Left ventricle myocardium inferior (tissue), 1 donor: ENCODE data around the gene SEL1L. TPM values are rescaled to one million over a fixed set of nuclear protein-coding genes. Genes with fewer than 3 reads are reported as not detected.
"Not testable (repeated sequence)": the region's sequence is repeated elsewhere in the genome, so short reads cannot be mapped to it uniquely, and the experiment has no call there.

Experiments used
- DNase-seq: peaks from one replicate; pipeline ENCODE4 v3.0.0-alpha.2; 2020
- H3K27ac ChIP-seq: fragments of 200-600 bp; replicated peaks from 2 replicates; pipeline ENCODE4 v1.8.0; 2021
- H3K27me3 ChIP-seq: fragments of 200-600 bp; 2 replicates; pipeline ENCODE4 v1.8.0; 2021; ENCODE audit warnings: low read depth
- H3K36me3 ChIP-seq: fragments of 200-600 bp; 2 replicates; pipeline ENCODE4 v1.8.0; 2021
- H3K4me1 ChIP-seq: fragments of 200-600 bp; 2 replicates; pipeline ENCODE4 v1.8.0; 2021
- H3K4me3 ChIP-seq: fragments of 200-600 bp; 2 replicates; pipeline ENCODE4 v1.8.0; 2021; ENCODE audit warnings: mild to moderate bottlenecking, moderate library complexity
- H3K9me3 ChIP-seq: fragments of 200-600 bp; replicated peaks from 2 replicates; pipeline ENCODE4 v1.8.0; 2021
- intact Hi-C: fragments of 100-400 bp; cut with micrococcal nuclease; formaldehyde crosslinking; loops from one replicate; pipeline ENCODE4 v1.11.0; 2022
- total RNA-seq: library from RNA; stranded (reverse); fragmentation: NEBNext Ultra II Directional; extraction: Animal tissue kit (Norgen Biotek cat#: 25700); gene quantifications from one replicate; pipeline ENCODE4 v1.2.1, GENCODE V29; 2021
- TF ChIP-seq, protein P1 (sequence below): fragments of 200-600 bp; IDR thresholded peaks from 2 replicates; pipeline ENCODE4 v1.8.0; 2021; ENCODE audit warnings: antibody characterized with exemption, mild to moderate bottlenecking, borderline replicate concordance
- donor health status: DM: no; HTN: yes; CAD: no; lungs with severe emphysema.

The SEL1L gene
- total RNA-seq, 1 donor from 2014 or later: 54.4 TPM

- TF ChIP-seq, protein P1, sequence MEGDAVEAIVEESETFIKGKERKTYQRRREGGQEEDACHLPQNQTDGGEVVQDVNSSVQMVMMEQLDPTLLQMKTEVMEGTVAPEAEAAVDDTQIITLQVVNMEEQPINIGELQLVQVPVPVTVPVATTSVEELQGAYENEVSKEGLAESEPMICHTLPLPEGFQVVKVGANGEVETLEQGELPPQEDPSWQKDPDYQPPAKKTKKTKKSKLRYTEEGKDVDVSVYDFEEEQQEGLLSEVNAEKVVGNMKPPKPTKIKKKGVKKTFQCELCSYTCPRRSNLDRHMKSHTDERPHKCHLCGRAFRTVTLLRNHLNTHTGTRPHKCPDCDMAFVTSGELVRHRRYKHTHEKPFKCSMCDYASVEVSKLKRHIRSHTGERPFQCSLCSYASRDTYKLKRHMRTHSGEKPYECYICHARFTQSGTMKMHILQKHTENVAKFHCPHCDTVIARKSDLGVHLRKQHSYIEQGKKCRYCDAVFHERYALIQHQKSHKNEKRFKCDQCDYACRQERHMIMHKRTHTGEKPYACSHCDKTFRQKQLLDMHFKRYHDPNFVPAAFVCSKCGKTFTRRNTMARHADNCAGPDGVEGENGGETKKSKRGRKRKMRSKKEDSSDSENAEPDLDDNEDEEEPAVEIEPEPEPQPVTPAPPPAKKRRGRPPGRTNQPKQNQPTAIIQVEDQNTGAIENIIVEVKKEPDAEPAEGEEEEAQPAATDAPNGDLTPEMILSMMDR: no peak
- Histone ChIP-seq H3K9me3 (peaks cover 14% of the 10 kb centered on the region), H3K36me3 (peaks cover 34% of the 10 kb centered on the region), H3K27ac (peak overlapping the region; percentile 73), H3K4me1 (peaks cover 56% of the 10 kb centered on the region), H3K4me3 (no peak overlapping the region), H3K27me3 (no peaks in the 10 kb centered on the region)
- intact Hi-C loops: no loop called here
- DNase-seq: peak; percentile 56
Observed at GRCh38 chr14:81517798-81518398, 15.8 kb downstream of the SEL1L start.

DNA sequence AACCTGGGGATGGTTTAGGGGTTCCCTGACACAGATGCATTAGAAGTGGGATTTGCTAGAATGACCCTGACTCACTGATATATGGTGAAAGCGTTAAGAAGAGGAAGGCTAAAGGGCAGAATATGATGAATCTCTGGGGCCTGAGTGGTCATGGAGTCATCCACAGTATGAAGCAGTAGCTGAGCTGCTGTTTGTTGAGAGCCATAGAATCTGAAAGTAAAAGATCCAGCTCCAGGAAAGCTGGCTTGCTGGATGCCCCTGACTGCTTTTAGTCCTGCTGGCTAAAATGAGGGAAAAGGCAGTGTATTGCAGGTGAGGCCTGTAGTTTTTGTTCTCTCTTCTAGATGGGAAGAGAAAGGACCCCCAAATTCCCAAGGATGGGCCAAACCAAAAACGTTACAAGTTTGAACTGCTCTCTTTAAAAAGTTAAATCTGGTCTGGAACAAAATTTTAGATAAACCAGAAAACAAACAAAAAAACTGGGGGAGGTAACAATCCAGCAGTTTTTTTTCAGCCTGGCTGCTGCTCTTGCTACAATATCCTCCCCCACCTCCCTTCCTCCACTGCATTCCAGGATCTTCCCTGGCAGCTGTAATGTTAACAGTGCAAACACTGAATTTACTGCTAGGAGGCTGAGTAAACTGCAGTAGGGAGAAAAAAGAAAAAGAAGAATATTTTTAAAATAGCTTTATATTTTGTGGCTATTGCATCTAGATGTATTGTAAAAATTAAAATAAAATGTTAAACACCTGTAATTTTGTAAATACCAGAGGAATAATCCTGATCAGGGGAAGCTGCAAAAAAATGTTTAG, 16.5 kb downstream of the SEL1L start:
- peaks cover 28% of the 10 kb centered on the region for H3K36me3 ChIP-seq
- intact Hi-C loops: no loop called here
- H3K27me3 ChIP-seq: no peaks in the 10 kb centered on the region
- DNase-seq: no peak
- peaks cover 63% of the 10 kb centered on the region for H3K4me1 ChIP-seq
- no peak overlapping the region for H3K4me3 ChIP-seq
- peaks cover 14% of the 10 kb centered on the region for H3K9me3 ChIP-seq
- H3K27ac ChIP-seq: peak overlapping the region; percentile 73
- TF ChIP-seq, protein P1: no peak

GRCh38 chr14:81515927-81516326, 17.7 kb downstream of the SEL1L start:
- H3K36me3 ChIP-seq: peaks cover 27% of the 10 kb centered on the region
- not testable (repeated sequence) for H3K27ac ChIP-seq, H3K27me3 ChIP-seq

GRCh38 chr14:81512826-81513225, 20.8 kb downstream of the SEL1L start:
- H3K27me3 ChIP-seq, intact Hi-C loops, H3K27ac ChIP-seq, H3K4me3 ChIP-seq, DNase-seq: not testable (repeated sequence)
- H3K36me3 ChIP-seq: peaks cover 35% of the 10 kb centered on the region
- H3K4me1 ChIP-seq: peaks cover 73% of the 10 kb centered on the region
- peaks cover 14% of the 10 kb centered on the region for H3K9me3 ChIP-seq

More at GRCh38 chr14:81515927-81516326, 17.7 kb downstream of the SEL1L start:
- intact Hi-C loops, DNase-seq, H3K4me3 ChIP-seq: not testable (repeated sequence)
- Histone ChIP-seq H3K4me1 (peaks cover 76% of the 10 kb centered on the region), H3K9me3 (peaks cover 14% of the 10 kb centered on the region)

GRCh38 chr14:81511111-81511904, 22.3 kb downstream of the SEL1L start:
- peaks cover 14% of the 10 kb centered on the region for H3K9me3 ChIP-seq
- H3K4me3 ChIP-seq: no peak overlapping the region
- H3K27ac ChIP-seq: no peak overlapping the region
- TF ChIP-seq, protein P1: no peak
- no peaks in the 10 kb centered on the region for H3K27me3 ChIP-seq
- peaks cover 58% of the 10 kb centered on the region for H3K4me1 ChIP-seq
- no peak for DNase-seq
- H3K36me3 ChIP-seq: peaks cover 41% of the 10 kb centered on the region
- intact Hi-C loops: no loop called here

- Histone ChIP-seq H3K4me1 (peaks cover 49% of the 10 kb centered on the region), H3K4me3 (peak overlapping the region; percentile 16), H3K36me3 (peaks cover 48% of the 10 kb centered on the region), H3K27ac (peak overlapping the region; percentile 57), H3K9me3 (peaks cover 14% of the 10 kb centered on the region), H3K27me3 (no peaks in the 10 kb centered on the region)
- no peak for DNase-seq
- intact Hi-C loops: no loop called here
- TF ChIP-seq, protein P1: no peak
Observed at GRCh38 chr14:81509838-81510452, 23.7 kb downstream of the SEL1L start.
